ENCODE measurements around the gene PREX1.
A peak's percentile ranks its signal among the peaks of the same experiment; 100 is the strongest.

Gene PREX1

GRCh38 chr20:48676125-48676524, 151.7 kb downstream of the PREX1 start:
- DNase-seq, result no peak

- DNase-seq, result no peak
These were observed 153.3 kb downstream of the PREX1 start for GRCh38 chr20:48674461-48674860.

- DNase-seq, result no peak
These were observed 154.3 kb downstream of the PREX1 start for GRCh38 chr20:48673507-48673906.

- no peak for DNase-seq
These were observed 155.5 kb downstream of the PREX1 start for GRCh38 chr20:48672324-48672723.

GRCh38 chr20:48671141-48671540, 156.7 kb downstream of the PREX1 start:
- no peak for DNase-seq

GRCh38 chr20:48669946-48670605, 157.7 kb downstream of the PREX1 start:
- no peak for DNase-seq

- DNase-seq, result no peak
These were observed 159.3 kb downstream of the PREX1 start for GRCh38 chr20:48668451-48668946.

GRCh38 chr20:48667889-48668413, 159.8 kb downstream of the PREX1 start:
- DNase-seq, result no peak

GRCh38 chr20:48667481-48667880, 160.3 kb downstream of the PREX1 start:
- no peak for DNase-seq

- DNase-seq, result no peak
These were observed 162.0 kb downstream of the PREX1 start for GRCh38 chr20:48665785-48666184.

- no peak for DNase-seq
These were observed 165.1 kb downstream of the PREX1 start for GRCh38 chr20:48662711-48663110.

- no peak for DNase-seq
These were observed 166.0 kb downstream of the PREX1 start for GRCh38 chr20:48661575-48662455.

- no peak for DNase-seq
These were observed 167.0 kb downstream of the PREX1 start for GRCh38 chr20:48660788-48661187.

- no peak for DNase-seq
These were observed 167.9 kb downstream of the PREX1 start for GRCh38 chr20:48659858-48660257.

GRCh38 chr20:48658505-48658904, 169.3 kb downstream of the PREX1 start:
- DNase-seq, result no peak

- DNase-seq, result no peak
These were observed 169.7 kb downstream of the PREX1 start for GRCh38 chr20:48658198-48658476.

GRCh38 chr20:48657426-48658197, 170.2 kb downstream of the PREX1 start:
- DNase-seq, result peak; percentile 64

GRCh38 chr20:48656661-48657211, 171.1 kb downstream of the PREX1 start:
- no peak for DNase-seq

GRCh38 chr20:48656137-48656536, 171.7 kb downstream of the PREX1 start:
- no peak for DNase-seq

GRCh38 chr20:48653706-48654051, 174.1 kb downstream of the PREX1 start:
- DNase-seq, result no peak

GRCh38 chr20:48652961-48653705, 174.7 kb downstream of the PREX1 start:
- no peak for DNase-seq

- no peak for DNase-seq
These were observed 175.8 kb downstream of the PREX1 start for GRCh38 chr20:48651960-48652359.
